ENCODE data around the gene TENT5C. TPM values are rescaled to one million over a fixed set of nuclear protein-coding genes. Genes with fewer than 3 reads are reported as not detected.
A peak's percentile ranks its signal among the peaks of the same experiment; 100 is the strongest.

The TENT5C gene
- total and polyA plus RNA-seq, 10 of the 15 experiments (the other 5 are each of a cell fraction or from before 2014, with no cell fraction given): 0.19 to 2.4 (median 0.78) TPM

- DNase-seq (ENCODE audit: low read depth, low spot score) (peak; percentile 89), FAIRE-seq (peak; percentile 99), ATAC-seq (peak; percentile 84)
- Histone ChIP-seq H3K79me2 (ENCODE audit: control insufficient read depth, insufficient read depth, low read length) (no peaks in the 10 kb centered on the region), H3K27ac (ENCODE audit: control insufficient read depth, insufficient read depth) (peak overlapping the region; percentile 76), H3K27me3 (replicated peaks in 1 of 2; ENCODE audit: control insufficient read depth in 2 of 2, insufficient read depth in 2 of 2, low read length in 1 of 2) (peaks cover 0 to 3% of the 10 kb centered on the region in 2 experiments; a peak in 2 of 4 replicates), H4K20me1 (ENCODE audit: control insufficient read depth, insufficient read depth) (no peaks in the 10 kb centered on the region), H3K9ac (ENCODE audit: control insufficient read depth, insufficient read depth, low read length) (peak overlapping the region; percentile 26), H3K36me3 (ENCODE audit: control insufficient read depth in 2 of 2, insufficient read depth in 2 of 2, low read length in 1 of 2) (no peaks in the 10 kb centered on the region), H3K4me3 (peak overlapping the region; percentile 35; the same call in 1 of the 2 replicates), H2AFZ (ENCODE audit: control insufficient read depth, low read depth, low read length) (no peak overlapping the region), H3K4me2 (ENCODE audit: control insufficient read depth, insufficient read depth) (peak overlapping the region; percentile 71), H3K9me3 (replicated peaks; ENCODE audit: control insufficient read depth, insufficient read depth, low read length) (peaks cover 2% of the 10 kb centered on the region; the same call in 1 of the 3 replicates), H3K4me1 (ENCODE audit: control insufficient read depth, insufficient read depth, low read length) (peaks cover 63% of the 10 kb centered on the region)
- CTCF ChIA-PET: interaction anchor here (1.6 kb wide), 2 partner anchors 11 to 119 kb away, joined by 4 to 5 read pairs; no protein-coding TSS in a partner anchor
- POLR2A ChIA-PET: interaction anchor here (2.5 kb wide), 1 partner anchor 9 kb away, joined by 13 read pairs; no protein-coding TSS in a partner anchor
- intact Hi-C loops (cut with micrococcal nuclease; ENCODE audit: unreplicated experiment): loop anchor here (2.0 to 5.0 kb wide), 2 partner anchors 48 to 287 kb away; partner anchors contain the start of genes MAN1A2 and TENT5C
- 16% methylated on average over 6 of the region's 6 CpGs for WGBS (ENCODE audit: insufficient coverage, insufficient replicate concordance, low lambda C conversion rate, missing lambda C conversion rate)
- SMC1A ChIA-PET (ENCODE audit: uncharacterized antibody, unreplicated experiment): interaction anchor here (0.9 to 2.2 kb wide), 3 partner anchors 9 to 121 kb away, joined by 3 to 6 read pairs (median 3); no protein-coding TSS in a partner anchor
- no TSS peak for BruUV-seq (replicated peaks)
- in situ Hi-C loops (cut with MboI): loop anchor here (25.0 kb wide), 1 partner anchor 1092 kb away; the partner anchor contains the start of gene CD58
- RAD21 ChIA-PET (ENCODE audit: unreplicated experiment): interaction anchor here (1.4 to 2.4 kb wide), 3 partner anchors 10 to 120 kb away, joined by 3 to 5 read pairs (median 5); no protein-coding TSS in a partner anchor
- no peak for TF ChIP-seq STAT3 (IDR thresholded peaks at IDR 0.05; ENCODE audit: low read depth, low read length)
- TF ChIP-seq PAX5 (IDR thresholded peaks at IDR 0.05; ENCODE audit: borderline replicate concordance, low read depth, low read length): peak; percentile 93
- peak; percentile 85; the same call in 1 of the 2 replicates for TF ChIP-seq IRF4 (IDR thresholded peaks at IDR 0.05; ENCODE audit: low read depth, low read length)
- peak; percentile 63; the same call in 1 of the 2 replicates for TF ChIP-seq PML (IDR thresholded peaks at IDR 0.05; ENCODE audit: low read length)
- no peak for TF ChIP-seq SIN3A (IDR thresholded peaks at IDR 0.05; ENCODE audit: low read depth, low read length)
- TF ChIP-seq KLF5 (IDR thresholded peaks at IDR 0.05; ENCODE audit: partially characterized antibody): peak; percentile 34
- TF ChIP-seq POLR2AphosphoS5 (IDR thresholded peaks at IDR 0.05; ENCODE audit: low read length): no peak
- TF ChIP-seq TCF3 (IDR thresholded peaks at IDR 0.05; ENCODE audit: borderline replicate concordance, insufficient read depth, low read depth, low read length): peak; percentile 86
- TF ChIP-seq RCOR1 (conservative IDR thresholded peaks at IDR 0.05; ENCODE audit: low read depth, low read length): no peak
- TF ChIP-seq GABPA (IDR thresholded peaks at IDR 0.05; ENCODE audit: low read depth): peak; percentile 54; the same call in 1 of the 2 replicates
- TF ChIP-seq IRF5 (IDR thresholded peaks at IDR 0.05; ENCODE audit: borderline replicate concordance): no peak
- TF ChIP-seq DPF2 (IDR thresholded peaks at IDR 0.05): no peak
- peak; percentile 33 to 51; a peak in 1 of 4 replicates for TF ChIP-seq BHLHE40 (IDR thresholded peaks at IDR 0.05; ENCODE audit: borderline replicate concordance in 1 of 2, low read depth in 2 of 2, low read length in 1 of 2)
- TF ChIP-seq MTA3 (IDR thresholded peaks at IDR 0.05; ENCODE audit: borderline replicate concordance, low read length): peak; percentile 93
- peak; percentile 78 for TF ChIP-seq NFIC (IDR thresholded peaks at IDR 0.05; ENCODE audit: low read depth, low read length)
- peak; percentile 86 for TF ChIP-seq EED (IDR thresholded peaks at IDR 0.05; ENCODE audit: low read depth)
- TF ChIP-seq EZH2 (IDR thresholded peaks at IDR 0.05; ENCODE audit: borderline replicate concordance, control insufficient read depth, low read depth, low read length): no peak
- TF ChIP-seq SMAD1 (IDR thresholded peaks at IDR 0.05; ENCODE audit: low read depth, partially characterized antibody): no peak
- peak; percentile 91; the same call in 1 of the 2 replicates for TF ChIP-seq TCF12 (IDR thresholded peaks at IDR 0.05; ENCODE audit: low read depth, low read length)
- peak; percentile 58; the same call in 1 of the 2 replicates for TF ChIP-seq JUNB (IDR thresholded peaks at IDR 0.05)
- TF ChIP-seq ZNF622 (IDR thresholded peaks at IDR 0.05): no peak
These were observed 48.8 kb downstream of the TENT5C start for GRCh38 chr1:117654493-117655219.

Data from GM12878 (cell line).